ENCODE data around the gene AMT. TPM values are rescaled to one million over a fixed set of nuclear protein-coding genes. Genes with fewer than 3 reads are reported as not detected.

The AMT gene
- total and polyA plus RNA-seq, 2 of the 13 experiments (the other 11 are each of a cell fraction or from before 2014, with no cell fraction given), result 35.3 to 59.0 TPM

DNA sequence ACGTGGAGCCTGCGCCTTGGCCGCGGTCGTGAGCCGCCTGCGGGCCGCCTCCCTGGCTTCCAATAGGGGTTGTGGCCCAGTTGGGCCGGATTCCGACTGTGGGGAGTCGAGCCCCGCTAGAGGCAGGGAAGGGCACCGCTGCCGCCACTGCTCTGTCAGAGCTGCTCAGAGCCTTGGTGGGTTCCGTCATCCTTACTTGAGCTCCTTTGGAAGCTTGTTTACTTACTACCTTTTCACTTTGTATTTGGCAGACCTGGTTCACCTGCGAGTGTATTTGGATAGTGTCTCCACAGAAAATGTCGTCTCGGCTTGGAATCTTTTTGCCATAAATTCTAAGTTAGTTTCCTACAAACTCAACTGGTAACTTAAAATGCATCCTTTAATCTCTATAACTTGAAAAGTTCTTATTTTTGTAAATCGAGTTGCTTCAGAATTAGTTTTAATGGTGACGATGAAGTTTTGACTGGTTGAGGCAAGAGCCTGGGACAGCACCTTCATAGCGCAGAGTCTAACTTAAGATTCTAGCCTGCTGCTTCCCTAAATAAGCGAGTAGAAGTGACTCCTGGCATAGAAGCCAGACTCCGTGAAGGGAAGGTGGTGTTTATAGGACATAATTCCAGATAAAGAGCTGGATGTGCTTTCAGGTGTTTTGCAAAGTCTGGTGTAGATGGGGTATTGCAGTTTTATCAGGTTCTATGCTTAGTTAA is 48.6 kb upstream of the AMT start (continued):
- TF ChIP-seq ZNF770 (CRISPR knock-in tag; IDR thresholded peaks at IDR 0.05) (no peak), SIN3A (IDR thresholded peaks at IDR 0.05; ENCODE audit: borderline replicate concordance, low read depth, low read length) (no peak), CHD4 (IDR thresholded peaks at IDR 0.05; ENCODE audit: borderline replicate concordance, low read length) (no peak), ZNF138 (CRISPR knock-in tag; IDR thresholded peaks at IDR 0.05; ENCODE audit: low read depth) (0 out of 2 replicates have a peak, but pooled peaks have one; percentile 19), ZNF207 (IDR thresholded peaks at IDR 0.05; ENCODE audit: borderline replicate concordance) (no peak), ZNF292 (CRISPR knock-in tag; IDR thresholded peaks at IDR 0.05; ENCODE audit: borderline replicate concordance, low read depth) (no peak), ZFP90 (CRISPR knock-in tag; IDR thresholded peaks at IDR 0.05; ENCODE audit: borderline replicate concordance) (no peak; the same call in 1 of the 2 replicates), SALL1 (CRISPR knock-in tag; IDR thresholded peaks at IDR 0.05) (no peak), RFXANK (CRISPR knock-in tag; IDR thresholded peaks at IDR 0.05) (no peak), ZNF674 (CRISPR knock-in tag; IDR thresholded peaks at IDR 0.05; ENCODE audit: low read depth) (0 out of 2 replicates have a peak, but pooled peaks have one; percentile 30), NCOA1 (CRISPR knock-in tag; IDR thresholded peaks at IDR 0.05) (peak; percentile 74; the same call in 1 of the 2 replicates), NFYC (CRISPR knock-in tag; IDR thresholded peaks at IDR 0.05) (no peak), CBX2 (IDR thresholded peaks at IDR 0.05; ENCODE audit: low read depth, low read length) (no peak), CBX2 (CRISPR knock-in tag; IDR thresholded peaks at IDR 0.05; ENCODE audit: low read depth) (no peak), ZNF839 (CRISPR knock-in tag; IDR thresholded peaks at IDR 0.05; ENCODE audit: borderline replicate concordance) (no peak), FOXO4 (CRISPR knock-in tag; conservative IDR thresholded peaks at IDR 0.05) (peak; percentile 89; the same call in 1 of the 2 replicates), MED13 (CRISPR knock-in tag; IDR thresholded peaks at IDR 0.05) (no peak), MIER2 (CRISPR knock-in tag; IDR thresholded peaks at IDR 0.05) (no peak), ZNF280D (CRISPR knock-in tag; IDR thresholded peaks at IDR 0.05) (no peak), PAX8 (CRISPR knock-in tag; IDR thresholded peaks at IDR 0.05; ENCODE audit: borderline replicate concordance) (no peak), EP300 (IDR thresholded peaks at IDR 0.05; ENCODE audit: low read depth in 2 of 2, low read length in 2 of 2) (no peak), EP300 (CRISPR knock-in tag; IDR thresholded peaks at IDR 0.05; ENCODE audit: borderline replicate concordance) (0 out of 2 replicates have a peak, but pooled peaks have one; percentile 4), ZNF24 (IDR thresholded peaks at IDR 0.05) (no peak; the same call in 1 of the 2 replicates)

All from HepG2 (cell line).